Activated T-cell treated with anti-CD3 and anti-CD28 coated beads for 48 hours (primary cell): Measurements from ENCODE around the gene PALLD.

Source experiments
- DNase-seq: peaks from one replicate; pipeline ENCODE4 v3.0.0-alpha.2; 2020; ENCODE audit warnings: low read depth

The PALLD gene

DNA sequence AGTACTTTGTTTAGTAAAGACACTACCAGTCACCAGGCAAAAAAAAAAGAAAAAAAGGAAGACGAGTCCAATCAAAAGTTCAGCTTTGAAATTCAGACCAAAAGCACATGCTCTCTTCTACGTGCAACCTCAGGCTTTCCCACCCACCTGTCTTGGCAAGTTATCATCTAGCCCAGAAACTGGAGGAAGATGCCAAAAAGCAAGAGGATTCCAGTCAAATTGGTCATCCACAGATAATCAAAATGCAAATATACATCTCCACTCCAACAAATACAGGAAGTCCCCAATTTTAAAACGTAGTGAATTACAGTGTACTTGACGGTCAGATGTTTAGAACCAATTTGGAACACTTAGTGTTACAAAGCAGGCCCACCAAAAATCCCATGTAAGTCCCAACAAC, 96.5 kb downstream of the PALLD start:
- no peak for DNase-seq

GRCh38 chr4:168594121-168594520, 97.3 kb downstream of the PALLD start:
- DNase-seq: no peak

DNA sequence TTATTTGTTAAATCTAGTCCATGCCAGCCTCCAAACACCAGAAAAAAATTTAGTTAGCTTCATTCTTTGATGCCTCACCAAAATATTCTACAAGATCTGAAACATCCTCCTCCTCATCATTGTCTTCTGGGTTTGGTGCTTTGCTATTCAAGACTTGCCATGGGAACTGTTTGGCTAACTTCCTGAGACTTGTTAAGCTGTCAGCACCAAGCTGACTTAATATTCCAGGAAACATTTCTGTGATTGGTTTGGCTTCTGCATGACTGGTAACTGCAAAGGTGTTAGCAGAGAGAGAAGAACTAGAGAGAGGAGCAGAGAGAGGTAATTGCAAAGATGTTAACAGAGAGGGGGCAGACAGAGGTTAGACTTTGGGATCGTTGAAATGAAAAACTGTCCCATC, 101.3 kb downstream of the PALLD start:
- DNase-seq: no peak

DNA sequence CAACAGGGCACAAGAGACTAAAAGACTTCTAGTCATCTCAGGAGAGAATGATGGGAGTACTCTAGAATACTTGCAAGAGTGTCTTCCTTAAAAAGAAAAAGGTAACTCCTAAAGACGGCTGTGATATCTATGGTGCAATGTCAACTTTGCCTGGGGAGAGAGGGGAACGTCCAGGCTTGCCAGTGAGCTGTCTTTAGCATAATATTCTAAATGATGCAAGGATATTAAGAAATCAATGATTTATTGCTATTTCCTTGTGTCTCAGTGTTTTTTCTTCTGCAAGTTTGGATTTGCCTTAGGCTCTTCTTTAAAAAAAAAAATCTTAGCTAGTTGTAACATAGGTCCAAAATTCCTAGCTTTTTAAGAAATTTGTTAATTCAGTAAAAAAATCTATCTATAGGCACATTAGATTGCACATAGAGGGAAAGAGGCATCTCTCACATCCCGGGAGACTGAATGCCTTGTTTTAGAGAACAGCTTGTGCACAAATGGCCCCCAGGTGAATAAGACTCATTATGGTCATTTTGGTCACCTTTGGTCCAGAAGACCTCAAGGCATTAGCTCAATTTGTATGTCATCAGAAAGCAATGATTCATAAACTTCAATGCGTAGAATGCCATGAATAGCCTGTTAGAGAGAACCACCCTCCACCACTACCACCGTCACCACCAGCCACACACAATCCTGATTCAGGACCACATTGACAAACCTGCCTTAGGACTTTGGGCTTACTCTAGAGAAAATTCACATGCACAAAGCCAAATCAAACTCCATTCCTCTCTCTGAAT, 104.1 kb downstream of the PALLD start:
- DNase-seq: no peak

- DNase-seq: no peak
Measured at GRCh38 chr4:168601899-168602298, 105.0 kb downstream of the PALLD start.

DNA sequence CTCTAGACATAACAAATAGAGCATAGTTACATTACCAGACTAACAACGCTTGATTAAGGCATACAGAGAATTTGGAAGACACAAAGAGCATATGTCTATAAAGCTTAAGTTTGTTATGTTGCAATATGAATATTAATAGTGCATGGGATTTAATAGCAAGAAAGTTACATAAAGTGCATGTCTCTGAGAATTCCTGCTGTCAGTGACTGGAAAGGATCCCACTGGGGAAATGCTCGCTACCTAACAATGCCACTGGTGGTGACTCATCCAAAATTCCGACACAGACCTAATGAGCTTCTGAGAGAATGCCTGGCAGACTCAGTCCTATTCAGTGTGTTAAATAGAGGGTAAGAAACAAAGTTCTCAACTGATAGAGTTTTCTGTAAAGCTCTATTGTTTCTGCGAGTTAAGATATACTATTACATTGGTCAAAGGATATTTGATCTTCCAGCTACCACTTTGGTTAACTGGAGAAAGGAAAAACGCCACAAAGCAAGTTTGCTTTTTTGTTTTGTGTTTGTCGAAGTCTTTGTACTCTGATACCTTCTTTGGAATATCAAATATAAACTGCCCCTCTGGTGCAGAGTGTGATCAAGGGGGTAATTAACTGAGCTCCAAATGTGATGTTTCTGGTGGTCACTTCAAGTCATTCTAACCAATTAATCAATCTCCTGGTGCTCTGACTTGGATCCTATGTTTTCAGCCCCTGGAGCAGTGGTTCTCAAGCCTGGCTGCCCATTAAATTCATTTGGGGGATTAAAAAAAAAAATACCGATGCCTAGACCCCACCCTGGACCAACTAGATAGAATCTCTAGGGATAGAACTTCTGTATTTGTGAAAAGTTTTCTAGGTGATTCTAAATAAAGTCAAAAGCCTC, 107.9 kb downstream of the PALLD start:
- no peak for DNase-seq

DNA sequence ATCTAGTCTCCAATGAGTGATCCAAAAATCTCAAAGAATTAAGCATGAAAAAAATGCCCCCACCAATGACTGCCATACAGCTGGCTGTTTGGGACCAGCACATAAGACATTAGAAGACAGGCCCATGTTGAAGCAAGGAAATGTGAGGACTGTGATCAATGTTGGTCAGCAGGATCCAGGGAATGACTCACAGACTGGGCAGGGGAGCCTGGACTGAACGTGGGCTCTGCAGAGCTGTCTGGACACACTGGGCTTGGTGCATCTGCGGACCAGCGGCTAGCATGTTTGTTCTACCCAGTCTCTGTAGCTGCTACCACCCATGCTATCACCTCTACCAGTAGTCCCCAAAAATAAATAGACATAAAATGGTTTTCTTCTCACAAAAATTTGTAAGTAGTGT, 108.6 kb downstream of the PALLD start:
- DNase-seq: no peak

- DNase-seq: no peak
Measured at GRCh38 chr4:168607215-168607614, 110.4 kb downstream of the PALLD start.

GRCh38 chr4:168608771-168609170, 111.9 kb downstream of the PALLD start:
- DNase-seq: no peak

DNA sequence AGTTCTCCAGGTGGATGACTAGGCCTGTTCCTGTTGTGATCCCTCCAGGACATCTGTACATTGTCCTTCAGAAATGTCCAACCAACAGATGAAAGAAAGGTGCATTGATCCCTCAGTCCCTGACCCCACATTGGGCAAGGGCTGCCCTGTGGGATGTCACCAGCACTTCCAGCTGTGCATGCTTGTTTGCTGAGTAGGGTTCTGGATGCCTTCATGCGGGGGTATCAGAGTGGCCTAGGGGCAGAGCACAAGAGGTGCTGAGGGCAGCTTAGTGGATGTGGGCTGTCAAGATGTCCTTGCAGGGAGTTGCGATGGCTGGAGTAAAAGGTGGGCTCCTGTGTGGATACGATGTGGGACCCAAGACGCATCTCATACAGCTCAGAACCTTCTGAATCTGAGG, 112.5 kb downstream of the PALLD start:
- no peak for DNase-seq

- DNase-seq: no peak
Measured at GRCh38 chr4:168610911-168611530, 114.2 kb downstream of the PALLD start.

DNA sequence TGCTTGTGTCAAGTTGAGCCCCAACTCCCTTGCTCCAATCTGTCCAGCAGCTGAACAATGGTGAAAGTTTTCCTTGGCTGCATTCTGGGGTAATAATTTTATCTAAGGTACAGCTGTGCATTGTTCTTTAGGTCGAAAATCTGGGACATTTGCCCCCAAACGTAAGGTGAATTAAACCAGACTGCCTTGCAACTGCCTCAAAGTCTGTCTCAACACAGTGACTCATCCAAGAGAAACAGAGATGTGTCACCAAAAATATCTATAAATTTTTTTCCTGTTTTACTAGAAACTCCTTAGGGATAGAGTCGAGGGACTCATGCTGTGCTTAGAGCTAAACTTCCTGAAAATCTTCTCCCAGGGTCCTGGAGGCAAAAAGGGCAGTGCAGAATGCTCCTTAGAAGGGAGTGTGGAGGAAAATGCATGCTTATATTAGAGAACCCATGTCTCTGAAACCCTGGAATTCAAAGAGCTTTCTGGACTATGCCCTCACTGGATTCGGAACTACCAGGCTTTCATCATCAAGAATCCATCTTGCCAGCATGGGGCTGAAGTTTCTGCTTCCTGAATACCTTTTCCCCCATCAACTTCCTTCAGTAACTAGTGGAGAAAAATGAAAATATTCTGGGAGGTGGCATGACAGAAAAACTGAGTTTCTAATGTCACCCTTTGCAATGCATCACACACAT, 115.7 kb downstream of the PALLD start:
- no peak for DNase-seq

DNA sequence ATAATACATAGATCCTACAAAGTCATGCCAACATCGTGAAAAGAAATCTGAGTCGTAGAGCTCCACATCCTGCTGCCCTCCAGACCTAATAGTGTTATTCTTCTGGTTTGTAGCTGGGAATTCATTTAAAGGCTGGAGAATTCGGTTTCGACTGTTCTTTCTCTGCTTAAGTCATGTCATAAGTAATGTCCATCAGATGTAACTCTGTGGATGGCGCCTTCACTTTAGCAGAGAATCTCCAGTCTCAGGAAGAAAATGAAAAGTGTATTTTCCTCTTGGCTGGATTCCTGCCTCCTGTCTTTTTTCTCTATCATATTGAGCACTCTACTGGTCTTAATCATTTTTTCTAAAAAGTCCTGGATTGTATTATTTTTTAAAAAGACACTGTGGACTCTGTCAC, 117.0 kb downstream of the PALLD start:
- DNase-seq: no peak

GRCh38 chr4:168614281-168615057, 117.6 kb downstream of the PALLD start:
- DNase-seq: no peak

DNA sequence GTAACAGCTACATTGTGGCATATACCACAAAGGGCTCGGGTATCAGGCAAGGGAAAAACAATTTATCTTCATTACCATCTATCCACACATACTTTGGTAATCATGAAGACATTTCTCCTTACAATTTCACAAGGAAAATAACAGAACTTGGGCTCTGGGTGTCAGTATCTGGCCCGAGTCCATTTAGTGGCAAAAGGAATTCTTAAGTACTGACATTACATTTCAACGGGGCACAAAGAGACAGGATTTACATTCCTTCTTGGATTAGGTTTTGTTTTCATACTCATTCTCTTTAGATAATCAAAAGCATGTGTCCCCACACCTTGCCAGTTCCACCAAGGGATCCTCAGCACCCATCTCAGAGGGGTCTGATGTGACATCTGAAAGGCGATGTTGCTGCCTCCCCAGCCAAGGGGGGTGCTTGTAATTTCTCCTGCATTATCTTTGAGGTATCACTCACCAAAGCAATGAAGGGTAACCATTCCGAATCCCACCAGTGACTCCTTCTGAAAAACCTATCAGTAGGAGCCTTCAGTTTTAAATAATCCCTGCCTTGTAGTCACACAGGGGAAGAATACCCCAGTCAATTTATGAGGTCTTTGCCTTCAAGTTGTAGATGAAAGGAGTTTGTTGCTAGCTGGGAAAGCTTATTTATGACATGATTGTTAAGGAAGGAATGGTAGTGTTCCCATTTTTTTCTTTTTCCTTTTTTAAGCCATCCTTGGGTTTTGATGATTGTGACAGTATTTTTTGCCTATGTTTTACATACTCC, 118.6 kb downstream of the PALLD start:
- DNase-seq: no peak

DNA sequence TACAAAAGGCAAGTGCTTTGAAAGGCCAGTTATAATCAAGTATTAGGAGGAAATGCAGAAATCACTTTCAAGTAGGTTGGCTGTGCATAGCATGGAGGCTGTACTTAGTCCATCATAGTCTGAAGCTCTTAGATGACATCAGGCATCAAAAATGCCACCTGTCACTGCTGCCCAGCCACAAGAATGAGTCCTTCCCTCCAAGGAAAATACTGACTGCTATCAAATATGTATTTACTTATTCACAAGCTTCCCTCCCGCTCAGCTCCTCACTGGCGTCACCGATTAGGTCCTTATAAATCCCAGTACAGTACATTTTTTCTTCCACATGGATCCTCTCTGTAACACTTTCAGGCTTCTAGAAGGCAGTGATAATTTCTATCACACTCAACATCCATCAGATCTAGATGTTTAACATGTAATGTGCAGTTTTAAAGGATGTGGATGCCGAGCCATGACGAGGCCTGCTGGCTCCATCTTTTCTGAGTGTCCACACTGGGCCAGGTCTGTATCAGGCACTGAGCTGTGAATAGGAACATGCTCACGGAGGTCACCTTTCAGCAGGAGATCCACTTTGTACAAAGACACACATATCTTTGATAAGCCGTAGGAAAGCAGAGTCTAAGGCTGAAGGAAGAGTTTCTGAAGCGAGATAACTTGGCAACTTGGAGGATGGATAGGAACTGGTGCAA, 121.9 kb downstream of the PALLD start:
- no peak for DNase-seq

DNA sequence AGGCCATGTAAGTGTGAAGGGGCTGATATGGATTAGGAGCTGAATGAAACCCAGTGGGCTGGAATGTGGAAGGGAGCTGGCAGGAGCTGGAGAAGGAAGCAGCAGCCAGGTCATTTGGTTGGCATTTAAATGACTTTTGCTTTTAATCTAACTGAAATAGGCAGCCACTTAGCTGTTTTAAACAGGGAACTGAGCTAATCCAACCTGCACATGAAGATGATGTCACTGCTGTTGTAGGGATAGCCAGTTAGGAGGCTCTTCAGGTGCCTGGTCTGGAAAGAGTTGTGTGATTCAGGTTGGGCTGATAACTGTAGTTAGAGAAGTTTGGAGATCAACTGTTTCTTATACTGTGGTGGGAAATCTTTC, 122.4 kb downstream of the PALLD start:
- no peak for DNase-seq

DNA sequence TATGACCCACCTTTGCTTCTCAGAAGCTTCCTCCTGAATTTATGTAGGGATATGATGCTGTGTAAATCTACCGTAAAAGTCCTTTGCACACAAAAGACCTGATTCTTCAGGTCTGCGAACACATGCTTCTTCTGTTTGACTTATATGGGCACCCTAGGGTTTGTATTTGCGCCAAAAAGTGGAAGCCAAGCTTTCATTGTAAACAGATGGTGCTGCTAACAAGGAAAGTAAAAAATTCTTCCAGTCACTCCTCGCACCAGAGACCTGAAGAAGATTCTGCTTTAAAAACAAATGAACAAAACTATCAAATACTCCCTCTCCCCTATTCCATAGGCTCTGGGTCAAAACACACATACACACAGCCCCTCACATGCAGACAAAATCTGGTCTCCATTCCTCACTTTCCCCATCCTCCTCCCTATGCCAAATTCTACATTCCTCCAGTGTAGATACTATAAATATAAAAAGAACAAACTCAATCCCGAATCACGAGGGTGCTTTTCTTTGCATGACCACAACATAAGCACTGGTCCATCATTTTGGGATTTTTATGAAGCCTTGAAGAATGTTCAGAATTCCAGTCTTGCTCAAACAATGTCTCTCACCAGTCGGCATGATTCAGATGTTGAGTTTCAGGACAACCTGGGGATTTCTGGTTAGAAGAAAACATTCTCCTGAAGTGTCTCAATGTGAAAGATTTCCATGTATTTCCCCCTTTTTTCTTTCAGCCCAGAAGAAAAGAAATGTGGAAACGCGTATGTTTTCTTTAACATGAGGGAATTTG, 125.1 kb downstream of the PALLD start:
- no peak for DNase-seq

DNA sequence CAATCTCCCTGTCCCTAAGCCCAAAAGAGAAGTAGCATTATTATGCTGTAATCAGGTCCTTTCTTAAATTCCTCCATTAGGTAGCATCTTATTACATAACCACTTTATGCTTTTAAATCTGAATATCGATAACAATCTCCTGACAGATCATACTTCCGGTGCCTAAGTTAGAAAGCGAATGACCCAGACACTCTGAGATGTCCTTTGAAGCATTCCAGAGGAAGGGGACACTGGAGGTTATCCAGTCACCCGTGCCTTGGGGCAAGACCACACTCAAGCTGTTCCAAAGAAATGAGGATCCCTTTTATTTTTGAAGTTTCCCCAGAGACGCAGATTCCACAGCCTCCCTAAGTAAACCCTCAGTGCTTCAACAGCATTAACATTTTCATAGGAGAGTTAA, 125.7 kb downstream of the PALLD start:
- no peak for DNase-seq
